ENCODE data around the gene RIMBP2.

RIMBP2 gene

DNA sequence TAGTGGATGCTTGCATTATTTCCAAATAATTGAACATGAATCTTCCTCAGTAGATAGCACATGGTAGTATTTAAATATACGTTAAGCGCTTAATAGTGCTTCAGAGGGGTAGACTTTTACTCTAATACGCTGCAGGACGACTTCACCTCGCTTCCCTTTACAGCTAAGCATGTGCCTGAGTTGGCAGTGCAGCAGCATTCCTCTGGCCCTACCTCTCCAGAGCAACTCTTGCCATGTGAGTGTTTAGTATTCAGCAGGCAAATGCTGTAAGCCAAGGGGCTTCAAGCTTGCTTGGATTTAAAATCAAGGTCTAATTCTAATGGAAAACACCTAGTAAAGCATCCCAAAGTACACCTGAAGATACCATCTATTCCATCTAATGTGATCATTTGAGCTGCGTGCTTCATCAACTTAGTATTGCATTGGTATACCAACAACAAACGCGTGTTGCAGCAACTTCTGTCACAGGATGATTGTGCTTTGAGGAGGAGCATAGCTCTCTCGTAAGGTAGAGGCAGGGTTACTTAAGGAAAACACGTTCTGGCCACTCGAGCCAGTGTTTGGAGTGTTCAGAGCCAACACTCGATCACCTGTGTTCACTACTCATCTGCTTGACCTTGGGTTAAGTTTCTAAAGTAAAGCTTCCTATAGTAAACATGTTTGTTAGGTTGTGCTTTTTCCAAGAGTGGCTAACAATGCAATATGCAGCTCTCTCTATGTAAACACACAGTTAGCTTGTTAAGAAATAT lies 317.8 kb downstream of the RIMBP2 start:
- H3K4me3 ChIP-seq (replicated peaks; ENCODE audit: insufficient read depth, low read length): no peak overlapping the region
- no peak overlapping the region for H3K27ac ChIP-seq (replicated peaks)
- DNase-seq (ENCODE audit: low read depth in 1 of 2, low spot score in 1 of 2): no peak
- TF ChIP-seq SPI1 (IDR thresholded peaks at IDR 0.05; ENCODE audit: borderline replicate concordance, low read depth) (no peak), GABPA (IDR thresholded peaks at IDR 0.05; ENCODE audit: low read depth) (no peak), POLR2AphosphoS5 (IDR thresholded peaks at IDR 0.05; ENCODE audit: low read depth) (no peak)
- TF ChIP-seq, protein P1, sequence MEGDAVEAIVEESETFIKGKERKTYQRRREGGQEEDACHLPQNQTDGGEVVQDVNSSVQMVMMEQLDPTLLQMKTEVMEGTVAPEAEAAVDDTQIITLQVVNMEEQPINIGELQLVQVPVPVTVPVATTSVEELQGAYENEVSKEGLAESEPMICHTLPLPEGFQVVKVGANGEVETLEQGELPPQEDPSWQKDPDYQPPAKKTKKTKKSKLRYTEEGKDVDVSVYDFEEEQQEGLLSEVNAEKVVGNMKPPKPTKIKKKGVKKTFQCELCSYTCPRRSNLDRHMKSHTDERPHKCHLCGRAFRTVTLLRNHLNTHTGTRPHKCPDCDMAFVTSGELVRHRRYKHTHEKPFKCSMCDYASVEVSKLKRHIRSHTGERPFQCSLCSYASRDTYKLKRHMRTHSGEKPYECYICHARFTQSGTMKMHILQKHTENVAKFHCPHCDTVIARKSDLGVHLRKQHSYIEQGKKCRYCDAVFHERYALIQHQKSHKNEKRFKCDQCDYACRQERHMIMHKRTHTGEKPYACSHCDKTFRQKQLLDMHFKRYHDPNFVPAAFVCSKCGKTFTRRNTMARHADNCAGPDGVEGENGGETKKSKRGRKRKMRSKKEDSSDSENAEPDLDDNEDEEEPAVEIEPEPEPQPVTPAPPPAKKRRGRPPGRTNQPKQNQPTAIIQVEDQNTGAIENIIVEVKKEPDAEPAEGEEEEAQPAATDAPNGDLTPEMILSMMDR (IDR thresholded peaks at IDR 0.05; ENCODE audit: insufficient read depth, low read length): no peak
- TF ChIP-seq, protein P2, sequence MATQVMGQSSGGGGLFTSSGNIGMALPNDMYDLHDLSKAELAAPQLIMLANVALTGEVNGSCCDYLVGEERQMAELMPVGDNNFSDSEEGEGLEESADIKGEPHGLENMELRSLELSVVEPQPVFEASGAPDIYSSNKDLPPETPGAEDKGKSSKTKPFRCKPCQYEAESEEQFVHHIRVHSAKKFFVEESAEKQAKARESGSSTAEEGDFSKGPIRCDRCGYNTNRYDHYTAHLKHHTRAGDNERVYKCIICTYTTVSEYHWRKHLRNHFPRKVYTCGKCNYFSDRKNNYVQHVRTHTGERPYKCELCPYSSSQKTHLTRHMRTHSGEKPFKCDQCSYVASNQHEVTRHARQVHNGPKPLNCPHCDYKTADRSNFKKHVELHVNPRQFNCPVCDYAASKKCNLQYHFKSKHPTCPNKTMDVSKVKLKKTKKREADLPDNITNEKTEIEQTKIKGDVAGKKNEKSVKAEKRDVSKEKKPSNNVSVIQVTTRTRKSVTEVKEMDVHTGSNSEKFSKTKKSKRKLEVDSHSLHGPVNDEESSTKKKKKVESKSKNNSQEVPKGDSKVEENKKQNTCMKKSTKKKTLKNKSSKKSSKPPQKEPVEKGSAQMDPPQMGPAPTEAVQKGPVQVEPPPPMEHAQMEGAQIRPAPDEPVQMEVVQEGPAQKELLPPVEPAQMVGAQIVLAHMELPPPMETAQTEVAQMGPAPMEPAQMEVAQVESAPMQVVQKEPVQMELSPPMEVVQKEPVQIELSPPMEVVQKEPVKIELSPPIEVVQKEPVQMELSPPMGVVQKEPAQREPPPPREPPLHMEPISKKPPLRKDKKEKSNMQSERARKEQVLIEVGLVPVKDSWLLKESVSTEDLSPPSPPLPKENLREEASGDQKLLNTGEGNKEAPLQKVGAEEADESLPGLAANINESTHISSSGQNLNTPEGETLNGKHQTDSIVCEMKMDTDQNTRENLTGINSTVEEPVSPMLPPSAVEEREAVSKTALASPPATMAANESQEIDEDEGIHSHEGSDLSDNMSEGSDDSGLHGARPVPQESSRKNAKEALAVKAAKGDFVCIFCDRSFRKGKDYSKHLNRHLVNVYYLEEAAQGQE (IDR thresholded peaks at IDR 0.05; ENCODE audit: insufficient replicate concordance, low read depth): no peak
- no peaks in the 10 kb centered on the region for H3K27me3 ChIP-seq (ENCODE audit: insufficient read depth, poor library complexity, severe bottlenecking)

DNA sequence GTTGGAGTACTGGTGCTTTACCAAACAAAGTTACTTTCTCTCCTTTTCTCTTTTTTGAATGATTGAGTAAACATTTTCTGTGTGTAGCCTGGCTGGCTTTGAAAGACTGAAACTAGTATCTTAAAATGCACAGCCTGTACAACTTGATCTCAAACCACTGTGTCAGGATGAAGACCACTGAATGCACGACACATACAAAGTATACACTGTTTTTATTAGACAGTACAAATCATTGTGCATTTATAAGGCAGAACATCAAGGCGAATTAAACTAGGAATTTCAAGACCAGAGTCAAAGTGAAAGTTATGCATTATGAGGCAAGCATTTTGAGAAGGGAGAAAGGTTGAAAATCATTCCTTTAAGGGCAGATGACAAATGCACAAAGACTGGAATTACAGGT lies 319.4 kb downstream of the RIMBP2 start:
- Histone ChIP-seq H3K4me3 (replicated peaks; ENCODE audit: insufficient read depth, low read length) (no peak overlapping the region), H3K27ac (replicated peaks) (no peak overlapping the region), H3K27me3 (ENCODE audit: insufficient read depth, poor library complexity, severe bottlenecking) (no peaks in the 10 kb centered on the region)
- TF ChIP-seq GABPA (IDR thresholded peaks at IDR 0.05; ENCODE audit: low read depth) (no peak), SPI1 (IDR thresholded peaks at IDR 0.05; ENCODE audit: borderline replicate concordance, low read depth) (no peak), POLR2AphosphoS5 (IDR thresholded peaks at IDR 0.05; ENCODE audit: low read depth) (no peak)
- TF ChIP-seq, protein P2 (IDR thresholded peaks at IDR 0.05; ENCODE audit: insufficient replicate concordance, low read depth): no peak
- TF ChIP-seq, protein P1 (IDR thresholded peaks at IDR 0.05; ENCODE audit: insufficient read depth, low read length): no peak
- DNase-seq (ENCODE audit: low read depth in 1 of 2, low spot score in 1 of 2): no peak

DNA sequence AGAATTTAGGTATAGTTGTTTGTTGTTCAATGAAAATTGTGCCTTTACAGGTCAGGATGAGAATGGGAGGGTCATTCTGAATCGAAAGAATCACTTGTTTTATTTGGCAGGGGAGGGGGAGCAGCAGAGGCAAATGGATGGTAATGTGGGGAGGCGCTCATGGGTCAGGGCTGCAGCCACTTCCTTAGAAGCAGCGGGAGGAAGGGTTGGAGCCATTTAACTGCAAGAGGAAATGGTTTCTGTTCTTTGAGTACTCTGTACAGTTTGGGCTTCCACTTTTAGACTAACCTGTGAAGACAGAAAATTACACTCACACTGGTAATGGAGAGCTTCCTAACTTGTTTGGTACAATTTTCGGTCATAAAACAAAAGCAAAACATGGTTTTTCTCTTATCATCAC lies 321.2 kb downstream of the RIMBP2 start:
- Histone ChIP-seq H3K27me3 (ENCODE audit: insufficient read depth, poor library complexity, severe bottlenecking) (no peaks in the 10 kb centered on the region), H3K4me3 (replicated peaks; ENCODE audit: insufficient read depth, low read length) (no peak overlapping the region), H3K27ac (replicated peaks) (no peak overlapping the region)
- TF ChIP-seq SPI1 (IDR thresholded peaks at IDR 0.05; ENCODE audit: borderline replicate concordance, low read depth) (no peak), POLR2AphosphoS5 (IDR thresholded peaks at IDR 0.05; ENCODE audit: low read depth) (no peak), GABPA (IDR thresholded peaks at IDR 0.05; ENCODE audit: low read depth) (no peak)
- TF ChIP-seq, protein P1 (IDR thresholded peaks at IDR 0.05; ENCODE audit: insufficient read depth, low read length): no peak
- TF ChIP-seq, protein P2 (IDR thresholded peaks at IDR 0.05; ENCODE audit: insufficient replicate concordance, low read depth): no peak
- no peak for DNase-seq (ENCODE audit: low read depth in 1 of 2, low spot score in 1 of 2)

All from HL-60 (cell line).